ES-I3 (cell line): ENCODE data around the gene PMFBP1.

Experiments
- H3K36me3 ChIP-seq: 2 replicates; pipeline ENCODE4 v1.6.1; 2013; ENCODE audit warnings: mild to moderate bottlenecking, low read length, control low read depth, moderate library complexity; ENCODE audit not compliant: insufficient read depth
- H3K4me1 ChIP-seq: 2 replicates; pipeline ENCODE4 v1.6.1; 2013; ENCODE audit warnings: mild to moderate bottlenecking, control low read depth, low read length; ENCODE audit not compliant: insufficient read depth
- H3K9ac ChIP-seq: 2 replicates; pipeline ENCODE4 v1.6.1; 2013; ENCODE audit warnings: low read depth, mild to moderate bottlenecking, low read length, moderate library complexity
- H3K9me3 ChIP-seq: 2 replicates; pipeline ENCODE4 v1.6.1; 2013; ENCODE audit warnings: mild to moderate bottlenecking, low read length, moderate library complexity; ENCODE audit not compliant: control insufficient read depth, insufficient read depth

Gene PMFBP1

GRCh38 chr16:72199761-72200337, 27.9 kb upstream of the PMFBP1 start:
- Histone ChIP-seq H3K9me3 (no peaks in the 10 kb centered on the region), H3K36me3 (no peaks in the 10 kb centered on the region), H3K4me1 (no peaks in the 10 kb centered on the region), H3K9ac (no peak overlapping the region)

- H3K36me3 ChIP-seq, result no peaks in the 10 kb centered on the region
- H3K4me1 ChIP-seq, result no peaks in the 10 kb centered on the region
- no peak overlapping the region for H3K9ac ChIP-seq
- no peaks in the 10 kb centered on the region for H3K9me3 ChIP-seq
Measured at GRCh38 chr16:72198771-72199201, 26.8 kb upstream of the PMFBP1 start.

GRCh38 chr16:72198021-72198711, 26.2 kb upstream of the PMFBP1 start:
- Histone ChIP-seq H3K4me1 (no peaks in the 10 kb centered on the region), H3K9ac (no peak overlapping the region), H3K36me3 (no peaks in the 10 kb centered on the region), H3K9me3 (no peaks in the 10 kb centered on the region)

- H3K4me1 ChIP-seq, result no peaks in the 10 kb centered on the region
- no peak overlapping the region for H3K9ac ChIP-seq
- no peaks in the 10 kb centered on the region for H3K9me3 ChIP-seq
Measured at GRCh38 chr16:72197545-72197944, 25.6 kb upstream of the PMFBP1 start.

GRCh38 chr16:72195609-72196008, 23.7 kb upstream of the PMFBP1 start:
- no peaks in the 10 kb centered on the region for H3K36me3 ChIP-seq
- H3K9ac ChIP-seq, result no peak overlapping the region
- H3K4me1 ChIP-seq, result no peaks in the 10 kb centered on the region
- H3K9me3 ChIP-seq, result no peaks in the 10 kb centered on the region

More at GRCh38 chr16:72197545-72197944, 25.6 kb upstream of the PMFBP1 start:
- no peaks in the 10 kb centered on the region for H3K36me3 ChIP-seq

- no peaks in the 10 kb centered on the region for H3K9me3 ChIP-seq
- H3K9ac ChIP-seq, result no peak overlapping the region
- H3K4me1 ChIP-seq, result no peaks in the 10 kb centered on the region
- H3K36me3 ChIP-seq, result no peaks in the 10 kb centered on the region
Measured at GRCh38 chr16:72191551-72191950, 19.6 kb upstream of the PMFBP1 start.

- Histone ChIP-seq H3K4me1 (no peaks in the 10 kb centered on the region), H3K9me3 (no peaks in the 10 kb centered on the region), H3K9ac (no peak overlapping the region), H3K36me3 (no peaks in the 10 kb centered on the region)
Measured at GRCh38 chr16:72189865-72190371, 18.0 kb upstream of the PMFBP1 start.

GRCh38 chr16:72188541-72188940, 16.6 kb upstream of the PMFBP1 start:
- no peaks in the 10 kb centered on the region for H3K4me1 ChIP-seq
- no peaks in the 10 kb centered on the region for H3K9me3 ChIP-seq
- no peaks in the 10 kb centered on the region for H3K36me3 ChIP-seq

GRCh38 chr16:72187551-72187950, 15.6 kb upstream of the PMFBP1 start:
- Histone ChIP-seq H3K9ac (no peak overlapping the region), H3K9me3 (no peaks in the 10 kb centered on the region), H3K36me3 (no peaks in the 10 kb centered on the region), H3K4me1 (no peaks in the 10 kb centered on the region)

More at GRCh38 chr16:72188541-72188940, 16.6 kb upstream of the PMFBP1 start:
- H3K9ac ChIP-seq, result no peak overlapping the region

- Histone ChIP-seq H3K9me3 (no peaks in the 10 kb centered on the region), H3K4me1 (no peaks in the 10 kb centered on the region), H3K9ac (no peak overlapping the region), H3K36me3 (no peaks in the 10 kb centered on the region)
Measured at GRCh38 chr16:72182976-72183375, 11.0 kb upstream of the PMFBP1 start.

GRCh38 chr16:72179204-72179970, 7.4 kb upstream of the PMFBP1 start:
- Histone ChIP-seq H3K9me3 (no peaks in the 10 kb centered on the region; the same call in 1 of the 2 replicates), H3K9ac (no peak overlapping the region), H3K4me1 (no peaks in the 10 kb centered on the region), H3K36me3 (no peaks in the 10 kb centered on the region)

GRCh38 chr16:72174726-72175125, 2.8 kb upstream of the PMFBP1 start:
- Histone ChIP-seq H3K9ac (no peak overlapping the region), H3K9me3 (no peaks in the 10 kb centered on the region; the same call in 1 of the 2 replicates), H3K4me1 (no peaks in the 10 kb centered on the region), H3K36me3 (no peaks in the 10 kb centered on the region)

- H3K9ac ChIP-seq, result no peak overlapping the region
- no peaks in the 10 kb centered on the region; the same call in 1 of the 2 replicates for H3K9me3 ChIP-seq
- no peaks in the 10 kb centered on the region for H3K4me1 ChIP-seq
- no peaks in the 10 kb centered on the region for H3K36me3 ChIP-seq
Measured at GRCh38 chr16:72173997-72174396, 2.0 kb upstream of the PMFBP1 start.

- Histone ChIP-seq H3K36me3 (no peaks in the 10 kb centered on the region), H3K9ac (no peak overlapping the region), H3K4me1 (no peaks in the 10 kb centered on the region), H3K9me3 (no peaks in the 10 kb centered on the region; the same call in 1 of the 2 replicates)
Measured at GRCh38 chr16:72171236-72171635, 719 bp downstream of the PMFBP1 start.
